C4-2B (cell line): ENCODE measurements around the gene DSC2.

ENCODE experiments used
- ZFX ChIP-seq: fragments of 450-650 bp; IDR thresholded peaks from 2 replicates; pipeline ENCODE4 v1.6.1; 2017
- TF ChIP-seq, protein P1 (sequence below): fragments of 450-650 bp; conservative IDR thresholded peaks from 2 replicates; pipeline ENCODE4 v1.5.1; 2017; ENCODE audit warnings: mild to moderate bottlenecking

GRCh38 chr18:31093294-31093693, 8.9 kb downstream of the DSC2 start:
- TF ChIP-seq, protein P1, sequence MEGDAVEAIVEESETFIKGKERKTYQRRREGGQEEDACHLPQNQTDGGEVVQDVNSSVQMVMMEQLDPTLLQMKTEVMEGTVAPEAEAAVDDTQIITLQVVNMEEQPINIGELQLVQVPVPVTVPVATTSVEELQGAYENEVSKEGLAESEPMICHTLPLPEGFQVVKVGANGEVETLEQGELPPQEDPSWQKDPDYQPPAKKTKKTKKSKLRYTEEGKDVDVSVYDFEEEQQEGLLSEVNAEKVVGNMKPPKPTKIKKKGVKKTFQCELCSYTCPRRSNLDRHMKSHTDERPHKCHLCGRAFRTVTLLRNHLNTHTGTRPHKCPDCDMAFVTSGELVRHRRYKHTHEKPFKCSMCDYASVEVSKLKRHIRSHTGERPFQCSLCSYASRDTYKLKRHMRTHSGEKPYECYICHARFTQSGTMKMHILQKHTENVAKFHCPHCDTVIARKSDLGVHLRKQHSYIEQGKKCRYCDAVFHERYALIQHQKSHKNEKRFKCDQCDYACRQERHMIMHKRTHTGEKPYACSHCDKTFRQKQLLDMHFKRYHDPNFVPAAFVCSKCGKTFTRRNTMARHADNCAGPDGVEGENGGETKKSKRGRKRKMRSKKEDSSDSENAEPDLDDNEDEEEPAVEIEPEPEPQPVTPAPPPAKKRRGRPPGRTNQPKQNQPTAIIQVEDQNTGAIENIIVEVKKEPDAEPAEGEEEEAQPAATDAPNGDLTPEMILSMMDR, result no peak
- no peak for TF ChIP-seq ZFX
